Stimulated activated memory B cell treated with anti-CD40 and anti-IgM and Interleukin-4, amounts not matched to agents 10 μg/mL and 1 μg/mL and 100 μg/mL, for 72 hours (primary cell): Measurements from ENCODE around the gene FIBP.

Experiments
- ATAC-seq: fragments of 150-1000 bp; cut with Tn5 transposase; 2 replicates; pipeline ENCODE4 v1.10.0; 2021
- H3K27ac Mint-ChIP-seq: one replicate; pipeline ENCODE4 v1.8.0; 2022; ENCODE audit warnings: mild to moderate bottlenecking, mixed read lengths
- H3K27me3 Mint-ChIP-seq: one replicate; pipeline ENCODE4 v1.8.0; 2022; ENCODE audit warnings: mixed read lengths
- H3K36me3 Mint-ChIP-seq: one replicate; pipeline ENCODE4 v1.8.0; 2022; ENCODE audit warnings: mixed read lengths
- H3K4me1 Mint-ChIP-seq: one replicate; pipeline ENCODE4 v1.8.0; 2022; ENCODE audit warnings: mixed read lengths
- H3K4me3 Mint-ChIP-seq: one replicate; pipeline ENCODE4 v1.8.0; 2022; ENCODE audit warnings: mild to moderate bottlenecking, moderate library complexity, mixed read lengths
- H3K9me3 Mint-ChIP-seq: one replicate; pipeline ENCODE4 v1.8.0; 2022; ENCODE audit warnings: mixed read lengths

FIBP gene

DNA sequence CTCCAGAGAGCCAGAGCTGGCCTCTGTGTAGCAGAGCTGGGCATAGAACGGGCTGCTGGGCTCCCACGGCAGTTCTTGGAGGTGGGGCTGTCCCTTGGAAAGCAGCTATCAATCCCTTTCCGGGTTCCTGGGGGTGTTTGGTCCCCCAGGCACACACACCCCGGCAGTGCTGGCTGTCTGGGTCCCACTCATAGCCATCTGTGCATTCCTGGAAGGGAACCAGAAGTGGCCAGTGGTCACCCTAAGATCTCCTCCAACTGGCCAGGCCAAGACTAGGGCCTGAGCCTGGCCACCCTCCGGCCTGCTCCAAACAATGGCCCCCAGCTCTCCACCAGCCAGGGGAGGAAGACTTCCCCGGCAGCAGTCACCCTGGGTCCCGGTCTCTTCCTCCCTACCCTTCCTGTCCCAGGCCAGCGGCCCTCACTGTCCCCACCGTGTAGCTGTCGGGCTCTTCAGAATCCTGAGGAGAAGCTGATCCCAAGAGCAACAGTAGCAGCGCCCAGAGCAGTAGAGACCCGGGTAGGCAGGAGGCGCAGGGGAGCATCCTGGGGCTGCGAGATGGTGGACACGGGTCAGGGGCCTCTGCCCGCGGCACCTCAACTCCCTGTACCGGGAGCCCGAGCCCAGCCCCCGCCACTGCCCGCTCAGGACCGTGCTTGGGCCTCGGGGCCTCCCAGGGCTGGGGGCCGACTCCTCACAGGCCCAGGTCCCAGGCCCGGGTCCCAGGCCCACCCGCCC, 16.3 kb downstream of the FIBP start:
- H3K36me3 Mint-ChIP-seq: peaks cover 8% of the 10 kb centered on the region
- ATAC-seq: no peak
- peaks cover 7% of the 10 kb centered on the region for H3K27me3 Mint-ChIP-seq
- no peak overlapping the region for H3K4me3 Mint-ChIP-seq
- no peak overlapping the region for H3K27ac Mint-ChIP-seq
- peaks cover 31% of the 10 kb centered on the region for H3K4me1 Mint-ChIP-seq
- no peaks in the 10 kb centered on the region for H3K9me3 Mint-ChIP-seq

DNA sequence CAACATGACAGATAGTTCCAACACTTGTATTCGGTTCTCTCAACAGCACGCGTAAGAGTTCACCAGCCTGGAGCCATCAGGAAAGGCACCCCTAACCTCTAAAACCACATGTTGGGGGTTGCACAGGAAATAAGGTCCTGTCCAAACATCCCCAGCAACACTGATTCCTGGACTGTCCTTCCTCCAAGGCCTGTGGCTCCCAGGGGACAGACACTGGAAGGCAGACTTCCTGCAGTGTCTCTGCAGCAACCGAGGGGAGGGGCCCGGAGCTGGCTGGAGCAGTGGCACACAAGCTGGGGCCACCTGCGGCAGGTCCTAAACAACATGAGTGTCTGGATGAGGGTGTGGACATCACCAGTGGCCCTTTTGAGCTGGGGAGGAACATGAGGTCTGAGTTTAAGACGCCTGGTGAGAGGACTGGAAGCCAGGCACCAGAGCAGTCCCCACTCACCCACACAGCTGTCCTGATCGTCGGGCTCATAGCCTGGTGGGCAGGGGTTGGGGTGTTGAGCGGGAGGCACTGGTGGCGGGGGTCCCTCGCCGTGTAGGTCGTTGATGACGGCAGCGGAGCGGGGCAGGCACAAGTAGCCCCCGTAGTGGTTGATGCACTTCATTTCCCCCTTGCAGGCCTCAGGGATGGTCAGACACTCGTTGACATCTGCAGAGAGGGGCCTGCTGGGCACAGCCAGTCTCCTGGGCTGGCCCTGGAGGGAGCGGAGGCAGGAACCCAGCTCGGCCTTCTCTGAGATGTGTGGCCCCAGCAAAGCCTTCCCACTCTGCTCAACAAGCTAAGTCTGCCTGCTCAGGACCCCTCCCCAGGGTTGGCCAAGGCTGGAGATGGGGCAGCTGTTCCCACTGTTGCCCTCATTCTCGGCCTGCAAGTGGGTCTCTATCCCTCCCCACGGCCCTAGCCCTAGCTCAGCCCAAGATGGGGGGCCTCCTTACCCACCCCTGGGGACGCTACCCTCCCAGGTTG, 17.3 kb downstream of the FIBP start:
- H3K4me3 Mint-ChIP-seq: no peak overlapping the region
- ATAC-seq: no peak
- H3K27me3 Mint-ChIP-seq: peaks cover 7% of the 10 kb centered on the region
- no peaks in the 10 kb centered on the region for H3K9me3 Mint-ChIP-seq
- peaks cover 34% of the 10 kb centered on the region for H3K4me1 Mint-ChIP-seq
- H3K36me3 Mint-ChIP-seq: peaks cover 15% of the 10 kb centered on the region
- no peak overlapping the region for H3K27ac Mint-ChIP-seq

DNA sequence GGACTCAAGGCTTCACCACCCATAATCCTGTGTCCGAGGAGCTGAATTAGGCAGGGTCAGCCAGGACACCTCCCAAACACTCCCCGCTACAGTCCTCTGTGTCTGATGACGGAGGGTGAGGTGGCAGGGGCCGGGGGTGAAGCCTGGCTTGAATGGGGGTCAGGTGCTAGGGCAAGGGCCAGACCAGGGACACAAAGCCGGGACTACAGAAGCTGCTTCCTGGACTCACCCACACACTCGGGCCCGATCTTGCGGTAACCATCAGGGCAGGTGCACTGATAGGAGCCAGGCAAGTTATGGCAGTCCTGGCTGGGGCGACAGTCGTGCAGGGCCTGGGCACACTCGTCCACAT, 18.0 kb downstream of the FIBP start:
- H3K9me3 Mint-ChIP-seq: no peaks in the 10 kb centered on the region
- no peak for ATAC-seq
- H3K4me1 Mint-ChIP-seq: peaks cover 35% of the 10 kb centered on the region
- H3K27me3 Mint-ChIP-seq: peaks cover 7% of the 10 kb centered on the region
- H3K36me3 Mint-ChIP-seq: peaks cover 22% of the 10 kb centered on the region
- H3K27ac Mint-ChIP-seq: no peak overlapping the region
- H3K4me3 Mint-ChIP-seq: no peak overlapping the region

DNA sequence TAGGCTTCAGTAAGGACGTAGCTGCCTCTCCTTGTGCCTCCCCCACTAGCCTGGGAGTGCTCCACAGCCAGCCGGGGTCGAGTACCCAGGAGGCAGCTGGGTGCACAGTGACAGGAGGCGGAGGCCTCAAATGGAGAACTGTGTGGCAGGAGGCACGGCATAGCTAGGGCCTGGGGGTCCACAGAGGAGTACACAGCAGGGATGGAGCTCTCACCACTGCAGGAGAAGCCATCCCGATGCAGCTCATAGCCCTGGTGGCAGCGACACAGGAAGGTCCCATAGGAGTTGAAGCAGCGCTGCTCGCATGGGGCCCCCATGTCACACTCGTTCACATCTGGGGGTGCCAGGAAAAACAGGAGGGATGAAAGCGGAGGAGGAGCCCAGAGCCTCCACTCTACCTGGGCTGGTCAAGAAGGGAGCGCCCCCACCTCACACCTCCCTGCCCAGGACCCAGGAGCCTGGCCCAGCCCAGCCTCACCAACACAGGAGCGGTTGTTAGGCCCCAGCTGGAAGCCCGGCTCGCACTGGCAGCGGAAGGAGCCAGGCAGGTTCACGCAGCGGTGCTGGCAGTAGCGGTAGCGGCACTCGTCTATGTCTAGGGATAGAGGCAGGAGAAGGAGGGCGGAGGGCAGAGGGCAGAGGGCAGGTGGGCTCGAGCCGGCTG, 18.5 kb downstream of the FIBP start:
- peaks cover 7% of the 10 kb centered on the region for H3K27me3 Mint-ChIP-seq
- no peaks in the 10 kb centered on the region for H3K9me3 Mint-ChIP-seq
- H3K27ac Mint-ChIP-seq: no peak overlapping the region
- H3K4me1 Mint-ChIP-seq: peaks cover 40% of the 10 kb centered on the region
- H3K36me3 Mint-ChIP-seq: peaks cover 27% of the 10 kb centered on the region
- no peak for ATAC-seq
- no peak overlapping the region for H3K4me3 Mint-ChIP-seq

DNA sequence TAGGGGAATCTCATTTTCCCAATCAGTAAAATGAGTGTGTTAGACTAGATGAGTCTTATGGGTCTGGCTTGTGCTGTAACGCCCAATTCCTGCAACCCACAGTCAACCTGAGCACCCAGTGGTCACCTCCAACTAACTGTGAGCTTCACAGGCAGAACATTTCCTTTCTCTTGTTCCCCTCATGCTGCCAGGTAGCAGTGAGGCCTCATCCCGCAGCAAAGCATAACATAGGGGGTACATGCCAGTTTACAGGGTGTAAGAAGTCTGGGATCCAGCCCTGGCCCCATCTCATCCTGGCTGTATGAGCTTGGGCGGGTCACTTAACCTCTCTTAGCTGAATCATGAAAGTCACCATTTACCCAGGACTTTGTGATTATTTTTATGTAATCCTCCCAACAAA, 19.4 kb downstream of the FIBP start:
- ATAC-seq: no peak
- H3K9me3 Mint-ChIP-seq: no peaks in the 10 kb centered on the region
- no peak overlapping the region for H3K27ac Mint-ChIP-seq
- peaks cover 39% of the 10 kb centered on the region for H3K4me1 Mint-ChIP-seq
- H3K27me3 Mint-ChIP-seq: peaks cover 7% of the 10 kb centered on the region
- no peak overlapping the region for H3K4me3 Mint-ChIP-seq
- H3K36me3 Mint-ChIP-seq: peaks cover 33% of the 10 kb centered on the region

DNA sequence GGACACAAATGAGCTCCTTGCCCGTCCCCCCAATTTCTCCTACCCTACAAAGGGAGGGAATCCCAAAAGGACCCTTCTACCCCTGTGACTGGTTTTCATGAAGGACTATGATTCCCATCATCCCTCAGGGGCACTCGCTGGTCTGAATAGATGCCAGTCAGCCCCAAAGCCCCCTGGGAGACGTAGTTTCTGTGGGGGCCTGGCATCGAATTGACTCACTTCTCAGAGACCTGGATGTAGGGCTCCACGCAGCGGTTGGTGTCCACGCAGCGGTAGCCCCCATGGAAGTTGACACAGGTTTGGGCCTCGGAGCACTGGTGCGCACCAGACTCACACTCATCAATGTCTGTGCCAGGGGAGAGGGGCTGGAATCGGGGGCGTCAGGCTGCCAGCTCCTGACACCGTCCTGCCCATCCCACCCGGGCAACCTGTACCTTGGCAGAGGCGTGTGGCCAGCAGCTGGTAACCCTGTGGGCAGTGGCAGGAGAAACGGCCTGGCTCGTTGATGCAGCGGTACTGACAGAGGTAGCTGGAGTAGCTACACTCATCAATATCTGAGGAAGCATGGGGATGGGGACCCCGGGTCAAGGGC, 20.1 kb downstream of the FIBP start:
- no peaks in the 10 kb centered on the region for H3K9me3 Mint-ChIP-seq
- H3K4me1 Mint-ChIP-seq: peaks cover 35% of the 10 kb centered on the region
- H3K27ac Mint-ChIP-seq: no peak overlapping the region
- peaks cover 40% of the 10 kb centered on the region for H3K36me3 Mint-ChIP-seq
- H3K4me3 Mint-ChIP-seq: no peak overlapping the region
- H3K27me3 Mint-ChIP-seq: peaks cover 5% of the 10 kb centered on the region
- no peak for ATAC-seq

DNA sequence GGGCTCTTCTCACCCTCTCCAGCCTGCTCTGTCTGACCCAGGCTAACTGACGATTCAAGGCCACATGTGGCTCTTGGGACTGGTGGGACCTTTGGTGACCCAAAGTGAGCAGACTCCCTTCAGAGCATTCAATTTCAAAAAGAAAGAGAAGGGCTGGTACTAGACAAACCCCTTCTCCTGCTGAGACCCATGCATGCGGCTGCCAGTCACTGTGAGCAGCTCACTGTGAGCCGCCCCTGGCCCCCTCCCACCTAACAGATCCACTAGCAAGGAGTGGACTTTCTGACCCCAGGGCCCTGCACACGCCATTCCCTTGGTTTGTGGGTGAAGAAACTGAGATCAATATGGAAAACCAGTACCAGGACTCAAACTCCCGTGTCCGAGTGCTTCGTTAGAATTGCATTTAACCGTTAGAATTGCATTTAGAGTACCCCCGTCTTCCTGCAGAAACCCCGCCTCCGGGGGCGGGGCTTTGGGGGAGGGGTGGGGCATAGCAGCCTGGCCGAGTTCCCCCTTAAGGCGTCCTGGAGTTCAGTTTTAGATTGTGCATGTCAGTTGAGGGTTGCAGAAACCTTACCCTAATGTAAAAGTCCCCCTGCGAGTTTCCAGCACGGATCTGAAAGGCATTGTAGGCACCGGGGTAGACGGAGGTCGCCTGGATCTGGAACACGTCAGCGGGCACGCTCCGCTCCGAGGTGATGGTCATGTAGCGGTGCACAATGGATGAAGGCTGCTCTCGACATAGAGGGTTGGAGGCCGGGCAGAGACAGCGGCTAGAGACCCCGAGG, 20.8 kb downstream of the FIBP start:
- Mint-ChIP-seq H3K9me3 (no peaks in the 10 kb centered on the region), H3K27me3 (no peaks in the 10 kb centered on the region), H3K27ac (no peak overlapping the region), H3K4me1 (peaks cover 38% of the 10 kb centered on the region), H3K36me3 (peaks cover 47% of the 10 kb centered on the region), H3K4me3 (no peak overlapping the region)
- no peak for ATAC-seq

DNA sequence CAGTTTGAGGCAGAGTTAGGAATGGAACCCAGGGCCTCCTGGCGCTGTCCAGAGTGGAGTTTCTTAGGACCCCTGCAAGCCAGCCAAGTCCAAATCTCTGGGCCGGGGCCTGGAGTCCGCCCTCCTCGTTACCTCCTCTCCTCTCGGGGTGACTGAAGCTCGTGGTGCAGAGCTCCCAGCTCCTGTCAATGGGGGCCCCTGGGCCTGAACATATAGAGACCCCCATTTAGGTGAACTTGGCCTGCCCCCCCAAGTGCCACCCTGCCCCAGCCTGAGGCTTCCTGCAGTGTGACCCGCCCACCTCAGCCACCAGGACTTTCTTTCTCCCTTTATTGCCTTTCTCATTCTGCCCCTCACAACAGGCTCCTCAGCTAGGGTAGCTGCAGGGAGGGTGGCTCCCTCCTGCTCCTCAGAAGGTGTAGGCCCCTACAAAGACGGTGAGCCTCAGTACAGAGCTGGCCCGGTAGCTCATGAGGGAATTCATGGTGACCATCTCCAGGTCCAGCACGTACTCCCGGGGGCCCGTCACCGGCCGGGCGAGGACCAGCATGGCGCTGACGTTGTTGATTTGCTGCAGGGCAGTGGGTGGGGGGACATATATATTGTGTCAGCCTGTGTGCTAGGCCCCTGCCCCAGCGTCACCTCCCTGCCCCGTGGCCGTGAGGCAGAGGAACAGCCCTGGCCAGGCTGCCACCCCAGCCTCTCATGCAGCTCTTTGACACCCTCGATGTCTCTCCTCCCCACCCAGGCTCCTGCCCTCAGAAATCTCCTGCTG, 21.6 kb downstream of the FIBP start:
- peaks cover 49% of the 10 kb centered on the region for H3K36me3 Mint-ChIP-seq
- no peak overlapping the region for H3K4me3 Mint-ChIP-seq
- H3K27ac Mint-ChIP-seq: no peak overlapping the region
- H3K4me1 Mint-ChIP-seq: peaks cover 42% of the 10 kb centered on the region
- no peaks in the 10 kb centered on the region for H3K9me3 Mint-ChIP-seq
- no peaks in the 10 kb centered on the region for H3K27me3 Mint-ChIP-seq
- ATAC-seq: no peak

DNA sequence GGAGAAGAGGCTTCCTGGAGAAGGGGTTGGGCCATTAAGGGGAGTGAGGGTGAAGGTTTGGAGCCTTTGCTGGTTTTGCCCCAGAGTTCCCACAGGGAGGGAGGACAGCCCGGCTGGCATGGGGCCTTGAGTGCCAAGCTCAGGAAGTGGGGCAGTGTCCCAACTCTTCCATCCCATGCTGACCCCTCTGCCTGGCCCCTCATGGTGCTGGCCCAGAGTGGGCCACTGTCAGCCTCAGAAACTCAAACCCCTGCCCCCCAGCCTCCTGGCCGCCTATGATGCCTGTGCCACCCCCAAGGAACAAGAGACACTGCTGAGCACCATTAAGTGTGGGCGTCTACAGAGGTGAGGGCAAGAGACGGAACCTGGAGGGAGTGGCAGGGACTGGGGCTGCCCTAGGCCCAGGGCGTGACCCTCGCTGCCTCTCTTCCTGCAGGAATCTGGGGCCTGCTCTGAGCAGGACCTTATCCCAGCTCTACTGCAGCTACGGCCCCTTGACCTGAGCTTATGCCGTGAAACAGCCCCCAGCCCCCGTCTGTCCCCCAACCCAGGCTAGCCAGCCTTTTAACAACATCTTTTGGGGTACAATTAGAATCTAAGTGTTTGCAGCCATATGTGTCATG, 22.6 kb downstream of the FIBP start:
- no peak overlapping the region for H3K27ac Mint-ChIP-seq
- H3K27me3 Mint-ChIP-seq: no peaks in the 10 kb centered on the region
- H3K4me3 Mint-ChIP-seq: no peak overlapping the region
- H3K36me3 Mint-ChIP-seq: peaks cover 49% of the 10 kb centered on the region
- ATAC-seq: no peak
- no peaks in the 10 kb centered on the region for H3K9me3 Mint-ChIP-seq
- H3K4me1 Mint-ChIP-seq: peaks cover 40% of the 10 kb centered on the region

DNA sequence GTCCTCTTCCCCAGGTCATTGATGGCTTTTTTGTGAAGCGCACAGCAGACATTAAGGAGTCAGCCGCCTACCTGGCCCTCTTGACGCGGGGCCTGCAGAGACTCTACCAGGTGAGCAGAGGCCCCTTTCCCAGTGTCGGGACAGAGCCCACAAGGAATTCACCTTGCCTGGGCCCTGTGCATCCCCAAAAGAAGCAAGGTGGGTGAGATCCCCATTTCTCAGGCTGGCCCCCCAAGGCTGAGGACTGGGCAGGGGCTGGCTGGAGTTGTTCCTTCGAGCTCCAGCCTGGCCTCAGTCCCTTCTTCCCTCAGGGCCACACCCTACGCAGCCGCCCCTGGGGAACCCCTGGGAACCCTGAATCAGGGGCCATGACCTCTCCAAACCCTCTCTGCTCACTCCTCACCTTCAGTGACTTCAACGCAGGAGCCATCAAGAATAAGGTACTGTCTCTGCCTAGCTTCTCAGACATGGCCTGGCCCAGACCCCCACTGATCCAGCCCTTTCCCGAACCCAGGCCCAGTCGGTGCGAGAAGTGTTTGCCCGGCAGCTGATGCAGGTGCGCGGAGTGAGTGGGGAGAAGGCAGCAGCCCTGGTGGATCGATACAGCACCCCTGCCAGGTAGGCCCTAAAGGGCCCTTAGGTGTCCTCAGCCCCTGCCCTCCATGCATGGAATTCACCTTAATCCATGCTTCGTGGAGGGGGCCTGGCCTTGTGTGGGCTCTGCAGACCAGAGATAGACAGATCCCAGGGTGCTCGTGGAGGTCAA, 23.4 kb downstream of the FIBP start:
- no peaks in the 10 kb centered on the region for H3K27me3 Mint-ChIP-seq
- H3K9me3 Mint-ChIP-seq: no peaks in the 10 kb centered on the region
- H3K4me1 Mint-ChIP-seq: peaks cover 42% of the 10 kb centered on the region
- no peak for ATAC-seq
- H3K27ac Mint-ChIP-seq: no peak overlapping the region
- no peak overlapping the region for H3K4me3 Mint-ChIP-seq
- peaks cover 49% of the 10 kb centered on the region for H3K36me3 Mint-ChIP-seq

DNA sequence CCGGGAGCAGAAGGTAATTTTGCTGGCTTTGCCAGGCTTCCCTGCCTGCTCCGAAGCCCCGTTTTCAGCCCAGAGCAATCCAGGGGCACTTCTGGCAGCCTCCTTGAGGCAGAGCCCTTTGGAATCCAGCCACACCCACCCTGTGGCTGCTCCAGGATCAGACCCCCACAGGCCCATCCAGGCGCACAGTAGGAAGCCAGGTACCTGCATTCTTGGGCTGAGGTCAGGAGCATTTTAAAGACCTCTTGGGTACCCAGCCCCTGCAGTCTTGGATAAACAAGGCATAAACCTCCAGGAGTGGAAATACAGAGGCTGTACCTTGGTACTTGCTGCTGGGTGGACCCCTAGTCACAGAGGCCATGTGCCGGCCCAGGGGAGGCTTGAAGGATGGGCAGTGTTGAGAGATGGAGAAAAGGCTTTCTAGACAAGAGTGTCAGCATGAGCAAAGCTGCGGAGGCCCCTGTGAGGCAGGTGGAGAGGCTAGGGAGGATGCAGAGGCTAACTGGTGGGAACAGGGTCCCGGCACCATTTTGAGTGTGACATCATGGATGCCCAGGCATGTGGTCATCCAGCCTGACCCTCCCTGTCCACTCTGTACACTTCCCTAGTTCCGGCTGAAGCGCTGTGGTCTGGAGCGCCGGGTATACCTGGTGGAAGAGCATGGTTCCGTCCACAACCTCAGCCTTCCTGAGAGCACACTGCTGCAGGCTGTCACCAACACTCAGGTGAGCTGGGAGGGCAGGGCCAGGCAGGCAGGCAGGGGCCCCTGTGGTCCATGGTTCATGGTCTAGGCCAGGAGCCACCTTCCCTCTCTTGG, 24.2 kb downstream of the FIBP start:
- peaks cover 47% of the 10 kb centered on the region for H3K4me1 Mint-ChIP-seq
- no peaks in the 10 kb centered on the region for H3K9me3 Mint-ChIP-seq
- H3K36me3 Mint-ChIP-seq: peaks cover 49% of the 10 kb centered on the region
- no peak overlapping the region for H3K27ac Mint-ChIP-seq
- H3K4me3 Mint-ChIP-seq: no peak overlapping the region
- no peaks in the 10 kb centered on the region for H3K27me3 Mint-ChIP-seq
- no peak for ATAC-seq
